ENCODE measurements around the gene COL13A1.

DNA sequence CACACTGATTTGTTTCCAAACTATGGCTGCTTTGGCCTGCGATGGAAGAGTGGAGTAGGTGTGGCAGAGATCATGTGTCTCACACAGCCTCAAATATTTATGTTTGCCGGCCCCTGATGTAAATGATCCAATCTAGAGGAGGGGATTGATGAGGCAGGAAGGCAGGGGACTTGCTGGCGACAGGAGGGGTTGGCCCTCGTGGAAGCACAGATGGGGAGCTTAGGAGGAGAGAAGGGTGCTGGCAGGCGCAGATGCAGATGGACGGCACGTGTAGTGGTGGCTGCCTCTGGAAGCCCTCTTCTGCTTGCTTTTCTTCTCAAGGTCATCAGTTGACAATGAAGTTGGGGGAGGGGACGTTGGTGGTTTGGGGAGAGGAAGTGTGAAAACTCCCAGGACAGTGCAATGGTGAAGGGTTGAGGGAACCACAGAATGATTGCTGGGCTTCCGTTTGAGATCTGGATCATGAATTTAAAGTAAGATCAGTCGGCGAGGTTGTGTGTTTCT, 15.4 kb downstream of the COL13A1 start:
- TF ChIP-seq POLR2A (IDR thresholded peaks at IDR 0.05) (no peak), EP300 (IDR thresholded peaks at IDR 0.05) (no peak)
- TF ChIP-seq, protein P1, sequence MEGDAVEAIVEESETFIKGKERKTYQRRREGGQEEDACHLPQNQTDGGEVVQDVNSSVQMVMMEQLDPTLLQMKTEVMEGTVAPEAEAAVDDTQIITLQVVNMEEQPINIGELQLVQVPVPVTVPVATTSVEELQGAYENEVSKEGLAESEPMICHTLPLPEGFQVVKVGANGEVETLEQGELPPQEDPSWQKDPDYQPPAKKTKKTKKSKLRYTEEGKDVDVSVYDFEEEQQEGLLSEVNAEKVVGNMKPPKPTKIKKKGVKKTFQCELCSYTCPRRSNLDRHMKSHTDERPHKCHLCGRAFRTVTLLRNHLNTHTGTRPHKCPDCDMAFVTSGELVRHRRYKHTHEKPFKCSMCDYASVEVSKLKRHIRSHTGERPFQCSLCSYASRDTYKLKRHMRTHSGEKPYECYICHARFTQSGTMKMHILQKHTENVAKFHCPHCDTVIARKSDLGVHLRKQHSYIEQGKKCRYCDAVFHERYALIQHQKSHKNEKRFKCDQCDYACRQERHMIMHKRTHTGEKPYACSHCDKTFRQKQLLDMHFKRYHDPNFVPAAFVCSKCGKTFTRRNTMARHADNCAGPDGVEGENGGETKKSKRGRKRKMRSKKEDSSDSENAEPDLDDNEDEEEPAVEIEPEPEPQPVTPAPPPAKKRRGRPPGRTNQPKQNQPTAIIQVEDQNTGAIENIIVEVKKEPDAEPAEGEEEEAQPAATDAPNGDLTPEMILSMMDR (IDR thresholded peaks at IDR 0.05): no peak

Measured in suprapubic skin (tissue), 3 donors.